H1 (cell line): ENCODE results near the gene C1RL. TPM values are rescaled to one million over a fixed set of nuclear protein-coding genes. Genes with fewer than 3 reads are reported as not detected.

ENCODE experiments used
- CTCF ChIA-PET: fragments of 300-600 bp; sonication (Branson Sonifier 250); formaldehyde crosslinking; loops from one replicate; lab custom pipeline; 2021; ENCODE audit not compliant: partially characterized antibody; lab: Charles Lee
- POLR2A ChIA-PET: fragments of 300-600 bp; sonication (Branson Sonifier 250); formaldehyde crosslinking; loops from one replicate; lab custom pipeline; 2021; ENCODE audit warnings: inconsistent platforms; ENCODE audit not compliant: partially characterized antibody; lab: Charles Lee
- DNase-seq, 2 experiments: peaks; one replicate each; pipeline versions ENCODE4 v3.0.0 to v3.0.0-alpha.2; 2010 to 2022; ENCODE audit warnings: low spot score in 2 of 2, low read depth in 1 of 2, mixed read lengths in 1 of 2
- FAIRE-seq: peaks from 2 replicates; lab custom pipeline; 2011; peaks lifted over from hg19 to GRCh38; lab: Jason Lieb, UNC
- H2AFZ ChIP-seq: 2 replicates; pipeline ENCODE4 v1.8.1; 2012; ENCODE audit warnings: low read length, inconsistent platforms
- H2AK5ac ChIP-seq: 2 replicates; pipeline ENCODE4 v1.6.1; 2013; ENCODE audit warnings: low read depth, low read length
- H2BK120ac ChIP-seq: replicated peaks from 2 replicates; pipeline ENCODE3; 2013; ENCODE audit warnings: low read depth, low read length, inconsistent platforms
- H2BK12ac ChIP-seq: 2 replicates; pipeline ENCODE4 v1.6.1; 2013; ENCODE audit warnings: low read depth, low read length
- H2BK15ac ChIP-seq: 2 replicates; pipeline ENCODE4 v1.6.1; 2013; ENCODE audit warnings: low read length
- H2BK20ac ChIP-seq: 2 replicates; pipeline ENCODE4 v1.6.1; 2013; ENCODE audit warnings: low read length
- H2BK5ac ChIP-seq: 2 replicates; pipeline ENCODE4 v1.6.1; 2013; ENCODE audit warnings: low read depth, low read length
- H3K14ac ChIP-seq: 2 replicates; pipeline ENCODE4 v1.6.1; 2013; ENCODE audit warnings: inconsistent platforms; ENCODE audit not compliant: insufficient read length
- H3K18ac ChIP-seq: 2 replicates; pipeline ENCODE4 v1.6.1; 2013; ENCODE audit warnings: low read length; ENCODE audit errors: extremely low read depth
- H3K23ac ChIP-seq: 2 replicates; pipeline ENCODE4 v1.6.1; 2013; ENCODE audit warnings: inconsistent platforms; ENCODE audit not compliant: insufficient read length
- H3K23me2 ChIP-seq: 2 replicates; pipeline ENCODE4 v1.6.1; 2013; ENCODE audit warnings: low read depth, low read length
- H3K27ac ChIP-seq: 2 replicates; pipeline ENCODE4 v1.6.1; 2011; ENCODE audit warnings: low read depth, low read length, inconsistent platforms
- H3K27me3 ChIP-seq, 4 experiments: replicated peaks in 1 of 4; 1 replicate in 1 of 4; 2 replicates in 3 of 4; pipeline versions ENCODE4 v1.6.1 to v1.8.1; 2011 to 2013; ENCODE audit warnings: low read length in 3 of 4, mild to moderate bottlenecking in 3 of 4, inconsistent platforms in 2 of 4, mixed read lengths in 2 of 4, moderate library complexity in 1 of 4; ENCODE audit not compliant: control insufficient read depth in 3 of 4, insufficient read depth in 3 of 4; ENCODE audit errors: extremely low read depth in 1 of 4
- H3K36me3 ChIP-seq, 4 experiments: 2 replicates each; pipeline versions ENCODE4 v1.6.1 to v1.8.1; 2011 to 2013; ENCODE audit warnings: mild to moderate bottlenecking in 4 of 4, low read length in 3 of 4, moderate library complexity in 2 of 4, control low read depth in 1 of 4, inconsistent platforms in 1 of 4; ENCODE audit not compliant: insufficient read depth in 4 of 4, control insufficient read depth in 2 of 4
- H3K4ac ChIP-seq: replicated peaks from 2 replicates; pipeline ENCODE3; 2013; ENCODE audit warnings: low read length, low read depth, mixed read lengths, inconsistent platforms; ENCODE audit not compliant: insufficient read length
- H3K4me1 ChIP-seq, 4 experiments: replicated peaks in 1 of 4; 1 replicate in 1 of 4; 2 replicates in 3 of 4; pipeline versions ENCODE4 v1.6.1 to v1.8.1; 2011 to 2013; ENCODE audit warnings: low read length in 3 of 4, inconsistent platforms in 2 of 4, mixed read lengths in 1 of 4; ENCODE audit not compliant: insufficient read depth in 4 of 4, control insufficient read depth in 3 of 4
- H3K4me2 ChIP-seq, 2 experiments: 2 replicates each; pipeline versions ENCODE4 v1.6.1 to v1.8.1; 2011 to 2013; ENCODE audit warnings: low read depth in 2 of 2, low read length in 2 of 2, control low read depth in 1 of 2, inconsistent platforms in 1 of 2, mild to moderate bottlenecking in 1 of 2; ENCODE audit not compliant: insufficient read depth in 1 of 2
- H3K4me3 ChIP-seq, 4 experiments: fragments of 200-600, 300-600 bp in 1 of 4; sonication (generic), shearing (Covaris generic), sonication (Bioruptor Twin) in 1 of 4; 2 replicates each; pipeline versions ENCODE4 v1.5.1 to v1.8.1; 2011 to 2016; ENCODE audit warnings: low read length in 4 of 4, low read depth in 3 of 4, control low read depth in 2 of 4, inconsistent platforms in 2 of 4, mild to moderate bottlenecking in 2 of 4, mixed read lengths in 1 of 4, moderate library complexity in 1 of 4; ENCODE audit not compliant: insufficient read depth in 2 of 4; ENCODE audit errors: extremely low read depth in 1 of 4
- H3K56ac ChIP-seq: replicated peaks from 2 replicates; pipeline ENCODE3; 2013; ENCODE audit warnings: low read depth, mild to moderate bottlenecking, mixed read lengths, low read length, inconsistent platforms; ENCODE audit not compliant: insufficient read length
- H3K79me1 ChIP-seq: 2 replicates; pipeline ENCODE4 v1.6.1; 2013; ENCODE audit warnings: low read depth, low read length, control low read depth
- H3K79me2 ChIP-seq, 2 experiments: 2 replicates each; pipeline versions ENCODE4 v1.6.1 to v1.8.1; 2012 to 2013; ENCODE audit warnings: low read length in 2 of 2, mild to moderate bottlenecking in 2 of 2, inconsistent platforms in 1 of 2; ENCODE audit not compliant: insufficient read depth in 2 of 2, control insufficient read depth in 1 of 2
- H3K9ac ChIP-seq, 4 experiments: replicated peaks in 1 of 4; 1 replicate in 1 of 4; 2 replicates in 3 of 4; pipeline versions ENCODE4 v1.6.1 to v1.8.1; 2011 to 2013; ENCODE audit warnings: low read depth in 3 of 4, low read length in 3 of 4, control low read depth in 2 of 4, mild to moderate bottlenecking in 2 of 4, moderate library complexity in 2 of 4, inconsistent platforms in 1 of 4; ENCODE audit errors: extremely low read depth in 1 of 4
- H3K9me3 ChIP-seq, 2 experiments: 2 replicates each; pipeline versions ENCODE4 v1.6.1 to v1.8.1; 2012 to 2013; ENCODE audit warnings: mild to moderate bottlenecking in 2 of 2, moderate library complexity in 2 of 2, control low read depth in 1 of 2, inconsistent platforms in 1 of 2, low read depth in 1 of 2, low read length in 1 of 2, mixed read lengths in 1 of 2; ENCODE audit not compliant: insufficient read depth in 2 of 2
- H4K20me1 ChIP-seq, 2 experiments: replicated peaks in 1 of 2; 2 replicates each; pipeline versions ENCODE3 to v1.8.1; 2011 to 2013; ENCODE audit warnings: inconsistent platforms in 2 of 2, low read length in 2 of 2, mild to moderate bottlenecking in 1 of 2; ENCODE audit not compliant: insufficient read depth in 2 of 2, control insufficient read depth in 1 of 2
- H4K5ac ChIP-seq: 2 replicates; pipeline ENCODE4 v1.6.1; 2013; ENCODE audit warnings: low read length, low read depth, mixed read lengths, inconsistent platforms; ENCODE audit not compliant: insufficient read length
- H4K8ac ChIP-seq: 2 replicates; pipeline ENCODE4 v1.8.0; 2013; ENCODE audit warnings: mild to moderate bottlenecking, moderate library complexity, low read length, inconsistent platforms; ENCODE audit not compliant: insufficient read depth; ENCODE audit errors: extremely low read depth
- H4K91ac ChIP-seq: replicated peaks from 2 replicates; pipeline ENCODE3; 2013; ENCODE audit warnings: low read length, mixed read lengths, inconsistent platforms; ENCODE audit not compliant: insufficient read length
- CHD2 ChIP-seq: IDR thresholded peaks from 2 replicates; pipeline ENCODE4 v1.6.1; 2012; ENCODE audit warnings: low read length, improper control_type of control experiment
- E2F6 ChIP-seq: IDR thresholded peaks from 2 replicates; pipeline ENCODE4 v1.6.1; 2012; ENCODE audit warnings: inconsistent platforms
- KDM4A ChIP-seq: IDR thresholded peaks from one replicate; pipeline ENCODE4 v1.7.1; 2012; ENCODE audit warnings: low read depth, mild to moderate bottlenecking, moderate library complexity, low read length, inconsistent platforms; ENCODE audit not compliant: severe bottlenecking
- NANOG ChIP-seq: IDR thresholded peaks from 2 replicates; pipeline ENCODE4 v1.6.1; 2011; ENCODE audit warnings: low read length, low read depth, mild to moderate bottlenecking, inconsistent platforms; ENCODE audit not compliant: insufficient read depth, poor library complexity, severe bottlenecking
- RXRA ChIP-seq: IDR thresholded peaks from 2 replicates; pipeline ENCODE4 v1.6.1; 2011; ENCODE audit warnings: low read depth, mild to moderate bottlenecking, low read length, moderate library complexity; ENCODE audit not compliant: insufficient read depth
- SAP30 ChIP-seq: fragments of 300-600 bp; sonication (generic); IDR thresholded peaks from 2 replicates; pipeline ENCODE4 v1.7.1; 2012; ENCODE audit warnings: low read length, moderate library complexity, mild to moderate bottlenecking, inconsistent platforms; ENCODE audit not compliant: insufficient read depth, insufficient replicate concordance
- SP1 ChIP-seq: IDR thresholded peaks from 2 replicates; pipeline ENCODE4 v1.6.1; 2011; ENCODE audit warnings: low read depth, low read length
- SP2 ChIP-seq: IDR thresholded peaks from 2 replicates; pipeline ENCODE4 v1.6.1; 2012; ENCODE audit warnings: mild to moderate bottlenecking, low read length, inconsistent platforms
- YY1 ChIP-seq: IDR thresholded peaks from 2 replicates; pipeline ENCODE4 v1.6.1; 2011; ENCODE audit warnings: low read depth, mild to moderate bottlenecking, low read length
- ZNF274 ChIP-seq: IDR thresholded peaks from 2 replicates; pipeline ENCODE4 v1.7.0; 2012; ENCODE audit warnings: low read length, borderline replicate concordance; ENCODE audit errors: extremely low read depth
- WGBS, 2 experiments: shearing (Covaris generic) in 1 of 2; methylation state at CpG; one replicate each; pipeline versions ENCODE4 v1.1.6 to v1.1.7; 2013 to 2015; ENCODE audit warnings: low lambda C conversion rate in 2 of 2, mixed read lengths in 2 of 2, inconsistent platforms in 1 of 2, low coverage in 1 of 2, missing lambda C conversion rate in 1 of 2; ENCODE audit not compliant: insufficient replicate concordance in 2 of 2, insufficient coverage in 1 of 2, insufficient read length in 1 of 2; ENCODE audit errors: extremely low coverage in 1 of 2, missing lambda C conversion rate in 1 of 2; 5-methylcytosine and 5-hydroxymethylcytosine counted together
- polyA plus RNA-seq, 7 experiments: library from polyadenylated mRNA; depleted of rRNA in 3 of 7; stranded (reverse) in 5 of 7; unstranded in 2 of 7; fragments of >200 nt in 5 of 7; fragments of 200-250 nt in 2 of 7; gene quantifications; 1 replicate in 5 of 7; 2 replicates in 1 of 7; 4 replicates in 1 of 7; pipeline versions ENCODE4 v1.2.1 to v1.2.3, GENCODE V29; 2011 to 2013; ENCODE audit warnings: missing spikeins in 2 of 7, mixed read lengths in 2 of 7
- total RNA-seq: library from RNA; stranded (reverse); fragmentation: NEBNext Ultra II Directional; extraction: Animal tissue kit (Norgen Biotek cat#: 25700); gene quantifications from 2 replicates; pipeline ENCODE4 v1.2.1, GENCODE V29; 2021
- TF ChIP-seq, protein P1 (sequence below): IDR thresholded peaks from 2 replicates; pipeline ENCODE4 v1.6.1; 2012; ENCODE audit warnings: low read length, inconsistent platforms

Gene C1RL
- total and polyA plus RNA-seq, 2 of the 8 experiments (the other 6 are each of a cell fraction or from before 2014, with no cell fraction given) = 11.4 to 15.5 TPM

DNA sequence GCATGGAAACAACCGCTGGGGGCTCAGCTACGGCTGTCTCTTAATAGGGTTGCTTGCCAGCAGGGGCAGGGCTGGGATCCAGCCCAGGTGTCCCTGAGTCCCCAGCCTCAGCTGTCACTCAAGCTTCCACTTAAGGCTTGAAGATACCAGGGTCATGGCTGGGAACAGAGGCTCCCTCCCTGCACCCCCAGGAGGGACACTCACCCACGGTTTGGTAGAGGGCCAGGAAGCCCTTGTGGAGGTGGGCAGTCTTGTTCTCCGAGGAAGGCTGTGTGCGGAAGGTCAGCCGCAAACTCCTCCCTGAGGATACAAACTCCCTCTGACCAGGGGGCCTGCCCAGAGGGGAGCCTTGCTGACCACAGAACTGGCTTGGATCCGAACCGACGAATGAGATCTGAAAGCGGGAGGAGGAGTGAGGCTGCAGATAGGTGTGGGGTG lies 7.3 kb downstream of the C1RL start:
- ChIA-PET POLR2A (interaction anchor here (0.8 to 2.7 kb wide), 5 partner anchors 9 to 158 kb away, joined by 3 to 13 read pairs (median 5); partner anchors contain the start of genes C12orf57, C1R and RNU7-1), CTCF (interaction anchor here (0.5 to 2.6 kb wide), 8 partner anchors 9 to 137 kb away, joined by 3 to 28 read pairs (median 4); partner anchors contain the start of genes C1R and C1S)
- no peaks in the 10 kb centered on the region for H3K27me3 ChIP-seq
- H3K14ac ChIP-seq = no peak overlapping the region
- H2BK12ac ChIP-seq = no peak overlapping the region
- FAIRE-seq (no peak), DNase-seq (no peak)
- no peak overlapping the region for H3K4ac ChIP-seq
- peaks cover 0 to 6% of the 10 kb centered on the region in 2 experiments for H4K20me1 ChIP-seq
- H4K91ac ChIP-seq = no peak overlapping the region
- no peak overlapping the region for H3K18ac ChIP-seq
- no peak overlapping the region for H2BK5ac ChIP-seq
- H3K23me2 ChIP-seq = no peaks in the 10 kb centered on the region
- H4K5ac ChIP-seq = no peak overlapping the region
- no peak overlapping the region for H3K4me2 ChIP-seq
- H2BK20ac ChIP-seq = no peak overlapping the region
- H3K4me1 ChIP-seq = peaks cover 0 to 2% (median 0%) of the 10 kb centered on the region in 4 experiments; a peak in 1 of 7 replicates
- no peak overlapping the region for H2AFZ ChIP-seq
- H3K23ac ChIP-seq = no peak overlapping the region
- 92% methylated on average over 10 of the region's 10 CpGs; no CpG with 5 or more reads in 1 of the 2 experiments for WGBS, 2 experiments
- H3K27ac ChIP-seq = no peak overlapping the region
- no peak overlapping the region for H4K8ac ChIP-seq
- no peak overlapping the region for H2BK120ac ChIP-seq
- peaks cover 2% of the 10 kb centered on the region; the same call in 1 of the 2 replicates for H3K79me1 ChIP-seq
- no peak overlapping the region for H2BK15ac ChIP-seq
- H3K79me2 ChIP-seq = no peaks in the 10 kb centered on the region
- H3K56ac ChIP-seq = no peak overlapping the region
- H3K9ac ChIP-seq = no peak overlapping the region
- H3K4me3 ChIP-seq = no peak overlapping the region
- peaks cover 0 to 3% of the 10 kb centered on the region in 2 experiments; a peak in 2 of 4 replicates for H3K9me3 ChIP-seq
- H3K36me3 ChIP-seq = peaks cover 0 to 11% (median 2%) of the 10 kb centered on the region in 4 experiments; a peak in 4 of 8 replicates
- no peak overlapping the region for H2AK5ac ChIP-seq
- TF ChIP-seq YY1 = no peak
- TF ChIP-seq CHD2 = no peak
- no peak for TF ChIP-seq NANOG
- TF ChIP-seq SAP30 = no peak
- no peak for TF ChIP-seq SP2
- no peak for TF ChIP-seq ZNF274
- no peak for TF ChIP-seq E2F6
- TF ChIP-seq KDM4A = no peak
- TF ChIP-seq, protein P1, sequence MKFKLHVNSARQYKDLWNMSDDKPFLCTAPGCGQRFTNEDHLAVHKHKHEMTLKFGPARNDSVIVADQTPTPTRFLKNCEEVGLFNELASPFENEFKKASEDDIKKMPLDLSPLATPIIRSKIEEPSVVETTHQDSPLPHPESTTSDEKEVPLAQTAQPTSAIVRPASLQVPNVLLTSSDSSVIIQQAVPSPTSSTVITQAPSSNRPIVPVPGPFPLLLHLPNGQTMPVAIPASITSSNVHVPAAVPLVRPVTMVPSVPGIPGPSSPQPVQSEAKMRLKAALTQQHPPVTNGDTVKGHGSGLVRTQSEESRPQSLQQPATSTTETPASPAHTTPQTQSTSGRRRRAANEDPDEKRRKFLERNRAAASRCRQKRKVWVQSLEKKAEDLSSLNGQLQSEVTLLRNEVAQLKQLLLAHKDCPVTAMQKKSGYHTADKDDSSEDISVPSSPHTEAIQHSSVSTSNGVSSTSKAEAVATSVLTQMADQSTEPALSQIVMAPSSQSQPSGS = no peak
- no peak for TF ChIP-seq SP1
- TF ChIP-seq RXRA = no peak
